WTC11 (cell line): Measurements from ENCODE around the gene SMLR1. TPM values are rescaled to one million over a fixed set of nuclear protein-coding genes. Genes with fewer than 3 reads are reported as not detected.

Experiments
- ATAC-seq: fragments of 200-7000 bp; cut with Tn5 transposase; 2 replicates; pipeline ENCODE4 v1.10.0; 2021; ENCODE audit warnings: mild to moderate bottlenecking, moderate library complexity
- CTCF ChIA-PET: fragments of 300-600 bp; sonication (Branson Sonifier 250); formaldehyde crosslinking; loops from one replicate; lab custom pipeline; 2021; ENCODE audit warnings: antibody characterized with exemption; lab: Charles Lee
- POLR2A ChIA-PET: fragments of 350-600 bp; sonication (Branson Sonifier 250); formaldehyde crosslinking; loops from one replicate; lab custom pipeline; 2021; ENCODE audit warnings: antibody characterized with exemption; lab: Charles Lee
- DNase-seq: peaks from one replicate; pipeline ENCODE4 v3.0.0; 2021; ENCODE audit warnings: low spot score
- H3K27ac Mint-ChIP-seq: 2 replicates; pipeline ENCODE4 v1.8.0; 2021; ENCODE audit warnings: mixed read lengths
- H3K27me3 Mint-ChIP-seq: 2 replicates; pipeline ENCODE4 v1.8.0; 2021; ENCODE audit warnings: low read depth, mild to moderate bottlenecking, moderate library complexity, mixed read lengths
- H3K36me3 Mint-ChIP-seq: 2 replicates; pipeline ENCODE4 v1.8.0; 2021; ENCODE audit warnings: mixed read lengths
- H3K4me1 Mint-ChIP-seq: 2 replicates; pipeline ENCODE4 v1.8.0; 2022; ENCODE audit warnings: mixed read lengths
- H3K4me3 Mint-ChIP-seq: 2 replicates; pipeline ENCODE4 v1.8.0; 2021; ENCODE audit warnings: mild to moderate bottlenecking, moderate library complexity, mixed read lengths
- H3K9me3 Mint-ChIP-seq: 2 replicates; pipeline ENCODE4 v1.8.0; 2021; ENCODE audit warnings: mixed read lengths
- CDX4 ChIP-seq: fragments of 250-450 bp; sonication (Bioruptor Pico); IDR thresholded peaks from 2 replicates; pipeline ENCODE4 v1.9.0; 2021; ENCODE audit warnings: moderate library complexity, mild to moderate bottlenecking, inconsistent platforms, borderline replicate concordance
- CREB1 ChIP-seq: sonication (generic); formaldehyde crosslinking; IDR thresholded peaks from 2 replicates; pipeline ENCODE4 v1.8.0; 2023; ENCODE audit warnings: mild to moderate bottlenecking, missing genetic modification reagents
- E2F4 ChIP-seq: sonication (generic); formaldehyde crosslinking; IDR thresholded peaks from 2 replicates; pipeline ENCODE4 v1.8.1; 2022; ENCODE audit warnings: low read depth, mild to moderate bottlenecking, moderate library complexity, missing genetic modification reagents, borderline replicate concordance
- FOXJ3 ChIP-seq: sonication (generic); formaldehyde crosslinking; IDR thresholded peaks from 2 replicates; pipeline ENCODE4 v1.9.0; 2021; ENCODE audit warnings: missing genetic modification reagents, mild to moderate bottlenecking, borderline replicate concordance
- FOXK1 ChIP-seq: sonication (generic); formaldehyde crosslinking; IDR thresholded peaks from 2 replicates; pipeline ENCODE4 v1.8.0; 2022; ENCODE audit warnings: mild to moderate bottlenecking, moderate library complexity, missing genetic modification reagents
- HMGXB4 ChIP-seq: sonication (generic); formaldehyde crosslinking; IDR thresholded peaks from 2 replicates; pipeline ENCODE4 v1.8.1; 2023; ENCODE audit warnings: mild to moderate bottlenecking, moderate library complexity, missing genetic modification reagents
- JAZF1 ChIP-seq: fragments of 250-450 bp; sonication (Bioruptor Pico); IDR thresholded peaks from 2 replicates; pipeline ENCODE4 v1.9.0; 2021; ENCODE audit warnings: moderate library complexity, mild to moderate bottlenecking, inconsistent platforms
- JUN ChIP-seq: sonication (generic); formaldehyde crosslinking; IDR thresholded peaks from 2 replicates; pipeline ENCODE4 v1.8.0; 2023; ENCODE audit warnings: mild to moderate bottlenecking, missing genetic modification reagents
- MAX ChIP-seq: sonication (generic); formaldehyde crosslinking; IDR thresholded peaks from 2 replicates; pipeline ENCODE4 v1.8.0; 2022; ENCODE audit warnings: mild to moderate bottlenecking, missing genetic modification reagents
- OVOL2 ChIP-seq: fragments of 250-450 bp; sonication (Bioruptor Pico); IDR thresholded peaks from 2 replicates; pipeline ENCODE4 v1.9.0; 2021; ENCODE audit warnings: mild to moderate bottlenecking, borderline replicate concordance
- RELA ChIP-seq: sonication (generic); formaldehyde crosslinking; IDR thresholded peaks from 2 replicates; pipeline ENCODE4 v1.8.1; 2022; ENCODE audit warnings: missing genetic modification reagents, mild to moderate bottlenecking, borderline replicate concordance
- SMAD3 ChIP-seq: sonication (generic); formaldehyde crosslinking; IDR thresholded peaks from 2 replicates; pipeline ENCODE4 v1.8.0; 2022; ENCODE audit warnings: missing genetic modification reagents, mild to moderate bottlenecking, borderline replicate concordance
- SP1 ChIP-seq: sonication (generic); formaldehyde crosslinking; conservative IDR thresholded peaks from 2 replicates; pipeline ENCODE4 v1.8.1; 2022; ENCODE audit warnings: missing genetic modification reagents
- TCF7 ChIP-seq: sonication (generic); formaldehyde crosslinking; IDR thresholded peaks from 2 replicates; pipeline ENCODE4 v1.8.0; 2022; ENCODE audit warnings: mild to moderate bottlenecking, low read depth, missing genetic modification reagents, moderate library complexity
- TEAD1 ChIP-seq: sonication (generic); formaldehyde crosslinking; IDR thresholded peaks from 2 replicates; pipeline ENCODE4 v1.8.0; 2022; ENCODE audit warnings: mild to moderate bottlenecking, missing genetic modification reagents
- TP53 ChIP-seq: sonication (generic); formaldehyde crosslinking; IDR thresholded peaks from 2 replicates; pipeline ENCODE4 v1.8.1; 2023; ENCODE audit warnings: mild to moderate bottlenecking, missing genetic modification reagents
- USF2 ChIP-seq: sonication (generic); formaldehyde crosslinking; IDR thresholded peaks from 2 replicates; pipeline ENCODE4 v1.8.1; 2023; ENCODE audit warnings: mild to moderate bottlenecking, missing genetic modification reagents, moderate library complexity
- ZBTB43 ChIP-seq: sonication (generic); formaldehyde crosslinking; IDR thresholded peaks from 2 replicates; pipeline ENCODE4 v1.8.1; 2023; ENCODE audit warnings: mild to moderate bottlenecking, missing genetic modification reagents
- ZNF232 ChIP-seq: sonication (generic); formaldehyde crosslinking; IDR thresholded peaks from 2 replicates; pipeline ENCODE4 v1.8.0; 2022; ENCODE audit warnings: mild to moderate bottlenecking, missing genetic modification reagents
- ZNF281 ChIP-seq: sonication (generic); formaldehyde crosslinking; IDR thresholded peaks from 2 replicates; pipeline ENCODE4 v1.8.0; 2023; ENCODE audit warnings: mild to moderate bottlenecking, missing genetic modification reagents
- ZNF532 ChIP-seq: fragments of 250-450 bp; sonication (Bioruptor Pico); IDR thresholded peaks from 2 replicates; pipeline ENCODE4 v1.9.0; 2021; ENCODE audit warnings: mild to moderate bottlenecking, borderline replicate concordance
- total RNA-seq: library from RNA; stranded (reverse); gene quantifications from 3 replicates; pipeline ENCODE4 v1.2.3, GENCODE V29; 2021

Gene SMLR1
- total RNA-seq, 1 experiment from 2014 or later, result not detected

GRCh38 chr6:130849594-130849993 lies 22.4 kb downstream of the SMLR1 start:
- Mint-ChIP-seq H3K9me3 (no peaks in the 10 kb centered on the region), H3K4me3 (no peak overlapping the region), H3K27ac (no peak overlapping the region), H3K27me3 (no peaks in the 10 kb centered on the region), H3K36me3 (no peaks in the 10 kb centered on the region), H3K4me1 (peaks cover 34% of the 10 kb centered on the region)
- no peak for TF ChIP-seq ZBTB43
- TF ChIP-seq FOXJ3 (CRISPR knock-in tag), result no peak
- TF ChIP-seq HMGXB4, result no peak
- TF ChIP-seq TP53 (CRISPR knock-in tag), result no peak
- TF ChIP-seq ZNF281 (CRISPR knock-in tag), result no peak
- no peak for TF ChIP-seq E2F4 (CRISPR knock-in tag)
- TF ChIP-seq FOXK1, result no peak
- TF ChIP-seq TCF7 (CRISPR knock-in tag), result no peak
- no peak for TF ChIP-seq USF2 (CRISPR knock-in tag)
- no peak for TF ChIP-seq ZNF232
- TF ChIP-seq CREB1 (CRISPR knock-in tag), result no peak
- ChIA-PET CTCF (interaction anchor here (0.6 to 1.9 kb wide), 3 partner anchors 10 to 779 kb away, joined by 3 to 4 read pairs (median 4); partner anchors contain the start of gene MED23), POLR2A (no interaction called here)
- DNase-seq (no peak), ATAC-seq (no peak)

GRCh38 chr6:130851026-130851425 lies 23.8 kb downstream of the SMLR1 start:
- ChIA-PET POLR2A (no interaction called here), CTCF (interaction anchor here (0.9 to 4.0 kb wide), 2 partner anchors 21 to 777 kb away, joined by 4 to 14 read pairs; partner anchors contain the start of gene MED23)
- Mint-ChIP-seq H3K4me3 (no peak overlapping the region), H3K27me3 (no peaks in the 10 kb centered on the region), H3K36me3 (peaks cover 3% of the 10 kb centered on the region), H3K9me3 (peaks cover 4% of the 10 kb centered on the region), H3K27ac (no peak overlapping the region), H3K4me1 (peaks cover 34% of the 10 kb centered on the region)
- ATAC-seq (no peak), DNase-seq (no peak)
- TF ChIP-seq JAZF1 (CRISPR knock-in tag), result no peak
- TF ChIP-seq ZNF532 (CRISPR knock-in tag), result no peak
- TF ChIP-seq CDX4 (CRISPR knock-in tag), result no peak
- TF ChIP-seq MAX (CRISPR knock-in tag), result no peak
- TF ChIP-seq OVOL2 (CRISPR knock-in tag), result no peak
- no peak for TF ChIP-seq SP1 (CRISPR knock-in tag)
- no peak for TF ChIP-seq SMAD3 (CRISPR knock-in tag)
- no peak for TF ChIP-seq TEAD1 (CRISPR knock-in tag)
- TF ChIP-seq JUN, result no peak
- no peak for TF ChIP-seq RELA (CRISPR knock-in tag)
- no peak for TF ChIP-seq ZBTB43
